ENCODE results near the gene AURKA.
"Not testable (repeated sequence)": the region's sequence is repeated elsewhere in the genome, so short reads cannot be mapped to it uniquely, and the experiment has no call there.

The AURKA gene

DNA sequence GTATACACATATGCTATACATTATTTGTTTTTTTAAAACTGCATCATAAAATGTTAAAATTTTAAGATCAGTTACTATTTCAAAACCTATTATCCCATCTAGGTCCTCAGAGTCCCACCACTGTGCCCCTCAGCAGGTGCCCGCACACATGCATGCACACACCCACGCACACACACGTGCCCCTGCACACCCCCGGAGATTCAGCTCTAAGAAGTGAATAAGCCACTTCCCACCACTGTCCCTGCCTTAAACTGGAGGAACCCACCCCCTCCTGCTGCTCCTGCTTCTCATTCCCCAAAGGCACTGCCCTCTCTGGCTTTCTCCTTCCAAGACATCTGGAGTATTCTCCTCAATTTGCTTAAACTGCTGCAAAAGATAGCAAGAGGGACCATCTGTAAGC is 38.7 kb downstream of the AURKA start:
- DNase-seq: no peak

DNA sequence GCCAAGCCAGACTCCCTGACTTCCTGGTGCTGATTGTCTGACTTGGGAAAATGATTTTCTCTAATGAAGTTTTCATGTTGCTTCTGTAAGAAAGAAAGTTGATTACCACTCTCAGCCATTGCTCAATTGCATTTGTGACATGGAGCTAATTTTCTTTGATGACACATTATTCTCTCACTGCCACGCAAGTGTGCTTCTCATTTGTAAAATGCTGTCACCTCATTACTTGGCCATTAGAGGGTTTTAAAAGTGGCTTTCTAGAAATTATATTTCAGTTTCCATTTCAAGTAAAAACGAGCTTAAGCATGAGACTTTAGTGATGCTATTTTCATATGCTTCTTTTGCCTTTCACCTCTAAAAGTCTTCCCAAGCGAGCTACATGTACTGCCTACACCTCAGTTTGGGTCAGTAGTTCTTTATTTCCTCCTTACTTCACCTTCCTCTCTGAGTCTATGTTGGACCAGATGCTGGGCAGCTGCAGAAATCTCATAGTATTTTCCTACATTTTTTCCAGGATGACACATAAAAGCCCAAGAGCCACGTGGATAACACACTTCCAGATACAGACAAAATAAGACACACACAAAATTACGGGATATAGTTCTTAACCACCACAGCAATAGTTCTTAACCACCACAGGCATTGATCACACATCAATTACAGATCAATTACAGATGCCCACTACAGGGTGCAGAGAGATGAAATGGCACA is 39.5 kb downstream of the AURKA start:
- DNase-seq: no peak

DNA sequence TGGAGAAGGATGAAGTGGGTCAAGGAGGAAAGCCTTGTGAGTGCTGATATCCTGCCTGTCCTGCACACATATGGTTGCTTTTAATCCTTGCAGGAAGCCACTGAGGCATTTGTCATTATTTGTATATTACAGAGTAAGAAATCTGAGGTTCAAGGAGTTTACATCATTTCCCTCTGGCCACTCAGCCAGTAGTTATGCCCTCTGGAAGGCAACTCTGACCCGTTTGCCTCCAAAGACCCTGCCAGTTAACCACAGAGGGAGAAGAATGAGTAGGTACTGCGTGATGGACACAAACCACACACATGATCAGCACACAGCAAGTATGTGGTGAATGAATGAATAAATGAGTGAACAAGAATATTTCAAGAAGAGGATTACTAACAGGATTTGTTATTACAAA is 41.2 kb downstream of the AURKA start:
- DNase-seq: no peak

DNA sequence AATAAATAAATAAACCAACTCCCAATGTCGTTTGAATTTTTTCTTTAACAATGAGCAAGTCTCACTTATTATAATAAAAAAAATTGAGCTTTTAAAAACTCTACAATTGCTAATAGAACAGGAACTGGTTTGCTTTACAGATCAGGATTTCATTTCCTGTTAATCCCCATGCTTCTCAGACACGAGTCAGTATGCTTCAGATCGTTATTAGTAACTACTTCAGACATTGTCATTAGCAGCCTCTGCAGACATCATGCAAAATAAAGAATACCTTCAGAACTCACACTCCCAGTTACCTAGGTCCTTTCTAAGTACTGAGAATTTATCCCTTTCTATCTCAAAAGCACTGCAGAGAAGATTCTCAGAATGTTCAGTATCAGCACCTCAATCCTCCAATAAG is 43.3 kb downstream of the AURKA start:
- no peak for DNase-seq

- DNase-seq: no peak
Measured at GRCh38 chr20:56348305-56348693, 43.7 kb downstream of the AURKA start.

DNA sequence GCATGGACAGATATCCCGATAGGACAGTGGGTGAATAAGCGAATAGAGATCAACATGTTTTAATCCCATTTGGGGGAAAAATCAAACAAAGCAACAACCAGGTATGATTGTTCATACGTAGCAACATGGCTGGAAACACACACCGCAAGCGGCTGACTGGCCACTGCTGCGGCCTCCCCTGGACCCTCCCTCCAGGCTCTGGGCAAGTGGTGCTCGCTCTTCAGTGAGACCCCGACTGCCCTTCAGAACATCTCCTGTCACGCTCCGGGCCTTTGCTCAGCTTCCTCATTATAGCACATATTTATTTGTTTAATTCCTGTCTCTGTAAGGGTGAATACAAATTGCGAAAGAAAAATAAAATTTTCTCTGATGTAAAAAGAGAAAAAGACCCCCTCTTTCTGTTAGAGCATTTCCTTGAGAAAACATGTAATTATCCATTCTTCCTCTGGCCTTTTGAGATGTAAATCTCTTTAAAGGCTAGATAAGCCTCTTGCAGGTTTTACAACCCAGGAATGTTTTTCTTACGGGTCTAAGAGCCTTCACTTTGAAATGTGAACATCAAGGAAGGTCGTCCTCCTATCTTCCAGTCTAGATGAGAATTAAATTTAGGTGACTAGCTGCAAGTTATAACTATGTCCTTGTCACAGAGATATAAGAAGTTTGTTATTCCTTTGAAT is 44.2 kb downstream of the AURKA start:
- no peak for DNase-seq

- DNase-seq: no peak
Measured at GRCh38 chr20:56345911-56346310, 46.1 kb downstream of the AURKA start.

- DNase-seq: peak; percentile 5 to 25
Measured at GRCh38 chr20:56343861-56344381, 48.1 kb downstream of the AURKA start.

DNA sequence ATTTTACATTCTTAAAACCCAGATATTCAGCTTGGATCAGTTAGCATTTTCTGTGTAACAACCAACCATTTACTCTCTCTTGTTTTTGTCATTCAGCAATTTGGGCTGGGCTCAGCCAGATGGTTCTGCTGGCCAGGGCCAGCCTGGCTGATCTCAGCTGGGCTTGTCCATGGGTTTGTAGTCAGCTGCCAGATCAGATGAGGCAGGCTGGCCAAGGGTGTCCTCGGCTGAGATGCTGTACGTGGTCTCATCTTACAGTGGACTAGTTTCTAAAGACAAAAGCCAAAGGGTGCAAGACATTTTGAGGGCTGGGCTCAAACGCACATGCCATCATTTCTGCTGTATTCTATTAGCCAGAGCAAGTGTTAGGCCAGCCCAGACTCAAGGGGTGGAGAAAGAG is 49.2 kb downstream of the AURKA start:
- DNase-seq: no peak

DNA sequence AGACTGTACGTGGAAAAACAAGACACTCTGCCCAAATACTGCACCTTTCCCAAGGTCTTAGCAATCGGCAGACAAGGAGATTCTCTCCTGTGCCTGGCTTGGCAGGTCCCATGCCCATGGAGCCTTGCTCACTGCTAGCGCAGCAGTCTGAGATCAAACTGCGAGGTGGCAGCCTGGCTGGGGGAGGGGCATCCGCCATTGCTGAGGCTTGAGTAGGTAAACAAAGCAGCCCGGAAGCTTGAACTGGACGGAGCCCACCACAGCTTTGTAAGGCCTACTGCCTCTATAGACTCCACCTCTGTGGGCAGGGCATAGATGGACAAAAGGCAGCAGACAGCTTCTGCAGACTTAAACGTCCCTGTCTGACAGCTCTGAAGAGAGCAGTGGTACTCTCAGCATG is 55.3 kb downstream of the AURKA start:
- not testable (repeated sequence) for DNase-seq

DNA sequence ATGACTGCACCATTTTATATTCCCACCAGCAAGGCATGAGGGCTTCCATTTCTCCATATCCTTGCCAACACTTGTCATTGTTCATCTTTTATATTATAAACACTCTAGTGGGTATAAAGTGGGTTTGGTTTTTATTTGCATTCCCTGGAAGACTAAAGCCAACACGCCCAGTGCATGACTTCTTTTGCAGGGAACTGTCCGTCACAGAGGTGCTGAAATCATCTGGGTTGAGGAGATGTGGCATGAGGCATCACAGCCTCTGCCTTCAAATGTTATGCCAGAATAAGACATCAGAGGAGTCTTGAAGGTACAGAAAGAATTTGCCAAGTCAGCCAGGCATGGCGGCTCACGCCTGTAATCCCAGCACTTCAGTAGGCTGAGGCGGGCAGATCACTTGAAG is 63.2 kb downstream of the AURKA start:
- DNase-seq: no peak

DNA sequence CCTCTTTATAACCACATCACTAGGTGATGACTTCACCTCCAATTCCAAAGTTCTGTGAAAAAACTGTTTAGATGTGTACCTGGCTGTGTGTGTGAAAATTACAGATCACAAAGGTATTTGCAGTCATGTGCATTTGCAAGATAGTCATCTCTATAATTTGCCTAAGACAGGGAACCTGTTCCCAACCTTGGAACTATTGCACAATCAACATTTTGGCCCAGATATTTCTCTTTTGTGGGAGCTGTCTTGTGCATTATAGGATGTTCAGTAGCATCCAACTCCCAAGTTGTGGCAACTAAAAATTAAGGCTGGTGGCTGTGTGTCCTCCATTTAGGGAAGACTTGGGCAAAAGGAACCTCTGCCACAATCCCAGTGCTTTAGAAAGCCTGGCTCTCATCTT is 67.2 kb downstream of the AURKA start:
- DNase-seq: no peak

- DNase-seq: no peak
Measured at GRCh38 chr20:56323656-56324055, 68.4 kb downstream of the AURKA start.

GRCh38 chr20:56323206-56323605 is 68.8 kb downstream of the AURKA start:
- no peak for DNase-seq

GRCh38 chr20:56322681-56323080 is 69.3 kb downstream of the AURKA start:
- no peak for DNase-seq
